H9 (cell line): ENCODE data around the gene KIF23. TPM values are rescaled to one million over a fixed set of nuclear protein-coding genes. Genes with fewer than 3 reads are reported as not detected.

Experiments used
- DNase-seq: peaks from one replicate; pipeline ENCODE4 v3.0.0-alpha.2; 2017
- H2AFZ ChIP-seq: one replicate; pipeline ENCODE4 v1.6.1; 2013; ENCODE audit warnings: mild to moderate bottlenecking, low read length, control low read depth, moderate library complexity
- H2AK5ac ChIP-seq: 2 replicates; pipeline ENCODE4 v1.6.1; 2013; ENCODE audit warnings: low read length, control low read depth, mixed read lengths; ENCODE audit not compliant: insufficient read length
- H2BK120ac ChIP-seq: one replicate; pipeline ENCODE4 v1.6.1; 2013; ENCODE audit warnings: low read depth, mild to moderate bottlenecking, low read length, control low read depth, inconsistent platforms; ENCODE audit not compliant: poor library complexity, severe bottlenecking
- H2BK12ac ChIP-seq: 2 replicates; pipeline ENCODE4 v1.6.1; 2013; ENCODE audit warnings: low read length, control low read depth, mixed read lengths, low read depth; ENCODE audit not compliant: insufficient read length
- H2BK15ac ChIP-seq: 2 replicates; pipeline ENCODE4 v1.6.1; 2013; ENCODE audit warnings: low read depth, low read length, control low read depth
- H2BK20ac ChIP-seq: one replicate; pipeline ENCODE4 v1.6.1; 2013; ENCODE audit warnings: low read depth, mild to moderate bottlenecking, low read length, control low read depth, inconsistent platforms; ENCODE audit not compliant: poor library complexity, severe bottlenecking
- H2BK5ac ChIP-seq: 2 replicates; pipeline ENCODE4 v1.6.1; 2013; ENCODE audit warnings: low read length, control low read depth, mixed read lengths; ENCODE audit not compliant: insufficient read length
- H3K14ac ChIP-seq: 2 replicates; pipeline ENCODE4 v1.6.1; 2013; ENCODE audit warnings: low read length, control low read depth; ENCODE audit not compliant: insufficient read depth
- H3K18ac ChIP-seq: 2 replicates; pipeline ENCODE4 v1.6.1; 2013; ENCODE audit warnings: low read depth, mild to moderate bottlenecking, mixed read lengths, low read length, control low read depth; ENCODE audit not compliant: insufficient read length
- H3K23ac ChIP-seq: 2 replicates; pipeline ENCODE4 v1.6.1; 2013; ENCODE audit warnings: low read length, control low read depth, mixed read lengths, low read depth; ENCODE audit not compliant: insufficient read length
- H3K23me2 ChIP-seq: 2 replicates; pipeline ENCODE4 v1.6.1; 2013; ENCODE audit warnings: low read depth, mild to moderate bottlenecking, mixed read lengths, low read length, control low read depth; ENCODE audit not compliant: insufficient read length, poor library complexity, severe bottlenecking
- H3K27ac ChIP-seq: 2 replicates; pipeline ENCODE4 v1.5.1; 2013; ENCODE audit warnings: low read length, control low read depth, mixed read lengths, low read depth; ENCODE audit not compliant: insufficient read length
- H3K27me3 ChIP-seq: 2 replicates; pipeline ENCODE4 v1.6.1; 2013; ENCODE audit warnings: low read length, control low read depth, inconsistent platforms; ENCODE audit not compliant: insufficient read depth
- H3K4ac ChIP-seq: 2 replicates; pipeline ENCODE4 v1.6.1; 2013; ENCODE audit warnings: low read depth, mild to moderate bottlenecking, control low read depth, inconsistent platforms, low read length, moderate library complexity
- H3K4me1 ChIP-seq: 2 replicates; pipeline ENCODE4 v1.6.1; 2013; ENCODE audit warnings: low read length, control low read depth, inconsistent platforms; ENCODE audit not compliant: insufficient read depth
- H3K4me2 ChIP-seq: 2 replicates; pipeline ENCODE4 v1.6.1; 2013; ENCODE audit warnings: low read length, control low read depth, mixed read lengths; ENCODE audit not compliant: insufficient read length, insufficient read depth
- H3K56ac ChIP-seq: 2 replicates; pipeline ENCODE4 v1.6.1; 2013; ENCODE audit warnings: low read depth, mild to moderate bottlenecking, mixed read lengths, low read length, control low read depth; ENCODE audit not compliant: insufficient read length
- H3K79me1 ChIP-seq: 2 replicates; pipeline ENCODE4 v1.6.1; 2013; ENCODE audit warnings: low read depth, mild to moderate bottlenecking, moderate library complexity, low read length, control low read depth, inconsistent platforms; ENCODE audit not compliant: insufficient read depth, poor library complexity, severe bottlenecking
- H3K79me2 ChIP-seq: 2 replicates; pipeline ENCODE4 v1.6.1; 2013; ENCODE audit warnings: low read length, control low read depth, inconsistent platforms; ENCODE audit not compliant: insufficient read depth
- H3K9ac ChIP-seq: 2 replicates; pipeline ENCODE4 v1.6.1; 2013; ENCODE audit warnings: low read length, control low read depth, mixed read lengths; ENCODE audit not compliant: insufficient read length; ENCODE audit errors: extremely low read depth
- H3K9me3 ChIP-seq: one replicate; pipeline ENCODE4 v1.6.1; 2013; ENCODE audit warnings: low read depth, low read length, inconsistent platforms; ENCODE audit not compliant: control insufficient read depth
- H3T11ph ChIP-seq: one replicate; pipeline ENCODE4 v1.6.1; 2013; ENCODE audit warnings: mild to moderate bottlenecking, low read length, control low read depth, inconsistent platforms
- H4K20me1 ChIP-seq: one replicate; pipeline ENCODE4 v1.6.1; 2013; ENCODE audit not compliant: control insufficient read depth, insufficient read length, insufficient read depth
- H4K5ac ChIP-seq: 2 replicates; pipeline ENCODE4 v1.6.1; 2013; ENCODE audit warnings: low read depth, mild to moderate bottlenecking, mixed read lengths, low read length, control low read depth; ENCODE audit not compliant: insufficient read length
- H4K8ac ChIP-seq: replicated peaks from 2 replicates; pipeline ENCODE4 v1.6.1; 2013; ENCODE audit warnings: low read length, control low read depth, mixed read lengths, low read depth; ENCODE audit not compliant: insufficient read length
- H4K91ac ChIP-seq: 2 replicates; pipeline ENCODE4 v1.6.1; 2013; ENCODE audit warnings: low read depth, mild to moderate bottlenecking, moderate library complexity, mixed read lengths, low read length, control low read depth; ENCODE audit not compliant: insufficient read length
- H3K27ac Mint-ChIP-seq, 3 experiments: 2 replicates in 2 of 3; 3 replicates in 1 of 3; pipeline ENCODE4 v1.8.0; 2020 to 2021; ENCODE audit warnings: mixed read lengths in 3 of 3, mild to moderate bottlenecking in 1 of 3, moderate library complexity in 1 of 3
- H3K27me3 Mint-ChIP-seq: 2 replicates; pipeline ENCODE4 v1.8.0; 2021; ENCODE audit warnings: low read depth, mild to moderate bottlenecking, moderate library complexity, mixed read lengths
- H3K36me3 Mint-ChIP-seq, 3 experiments: 2 replicates in 2 of 3; 3 replicates in 1 of 3; pipeline ENCODE4 v1.8.0; 2020 to 2021; ENCODE audit warnings: low read depth in 3 of 3, mixed read lengths in 3 of 3; ENCODE audit not compliant: insufficient read depth in 1 of 3
- H3K4me1 Mint-ChIP-seq, 2 experiments: 2 replicates each; pipeline ENCODE4 v1.8.0; 2020; ENCODE audit warnings: mixed read lengths in 2 of 2
- H3K4me3 Mint-ChIP-seq, 2 experiments: 2 replicates in 1 of 2; 3 replicates in 1 of 2; pipeline ENCODE4 v1.8.0; 2020 to 2021; ENCODE audit warnings: mild to moderate bottlenecking in 2 of 2, mixed read lengths in 2 of 2, moderate library complexity in 1 of 2
- H3K9me3 Mint-ChIP-seq, 2 experiments: 2 replicates in 1 of 2; 3 replicates in 1 of 2; pipeline ENCODE4 v1.8.0; 2020; ENCODE audit warnings: mild to moderate bottlenecking in 2 of 2, mixed read lengths in 2 of 2, moderate library complexity in 1 of 2
- CTCF ChIP-seq: fragments of 200-600 bp; sonication (generic); conservative IDR thresholded peaks from 3 replicates; pipeline ENCODE4 v1.8.0; 2021; ENCODE audit warnings: antibody characterized with exemption, mild to moderate bottlenecking
- WGBS: extraction: QIAGEN DNeasy Blood & Tissue Kit; methylation state at CpG from one replicate; pipeline ENCODE4 v1.1.7; 2013; ENCODE audit warnings: missing lambda C conversion rate, low lambda C conversion rate, mixed read lengths; ENCODE audit not compliant: insufficient read length; ENCODE audit errors: extremely low coverage; 5-methylcytosine and 5-hydroxymethylcytosine counted together
- total RNA-seq: library from RNA; stranded (reverse); gene quantifications from 2 replicates; pipeline ENCODE4 v1.2.1, GENCODE V29; 2021

Gene KIF23
- total RNA-seq, 1 experiment from 2014 or later, result 55.4 TPM

- H3K4me1 ChIP-seq, result no peaks in the 10 kb centered on the region
- H3K27me3 Mint-ChIP-seq, result no peaks in the 10 kb centered on the region
- H4K20me1 ChIP-seq, result no peaks in the 10 kb centered on the region
- H3K4me2 ChIP-seq, result no peak overlapping the region
- no peaks in the 10 kb centered on the region for H3K9me3 ChIP-seq
- H3K4ac ChIP-seq, result no peak overlapping the region
- no peak overlapping the region for H3K4me3 Mint-ChIP-seq
- no peaks in the 10 kb centered on the region for H3K27me3 ChIP-seq
- H2AK5ac ChIP-seq, result no peak overlapping the region
- H3K27ac Mint-ChIP-seq, result no peak overlapping the region
- no peaks in the 10 kb centered on the region for H3K9me3 Mint-ChIP-seq
- no peaks in the 10 kb centered on the region for H3K36me3 Mint-ChIP-seq
- no peak overlapping the region for H4K5ac ChIP-seq
- H4K91ac ChIP-seq, result no peak overlapping the region
- no peaks in the 10 kb centered on the region for H3K79me2 ChIP-seq
- H2AFZ ChIP-seq, result no peak overlapping the region
- no peak overlapping the region for H2BK15ac ChIP-seq
- no peak overlapping the region for H3K27ac ChIP-seq
- H2BK20ac ChIP-seq, result no peak overlapping the region
- no peak for TF ChIP-seq CTCF
- no peak overlapping the region for H3K23ac ChIP-seq
- no peak for DNase-seq
- H4K8ac ChIP-seq, result no peak overlapping the region
- no peak overlapping the region for H2BK12ac ChIP-seq
- no peak overlapping the region for H3T11ph ChIP-seq
- H3K79me1 ChIP-seq, result no peaks in the 10 kb centered on the region
- H3K23me2 ChIP-seq, result no peaks in the 10 kb centered on the region
- no CpG with 5 or more reads among the region's 4 CpGs for WGBS
- no peak overlapping the region for H2BK120ac ChIP-seq
- H3K9ac ChIP-seq, result no peak overlapping the region
- H3K56ac ChIP-seq, result no peak overlapping the region
- 0 out of 4 replicates have a peak, but pooled peaks cover 0 to 3% of the 10 kb centered on the region in 2 experiments for H3K4me1 Mint-ChIP-seq
- no peak overlapping the region for H3K18ac ChIP-seq
- H3K14ac ChIP-seq, result no peak overlapping the region
- H2BK5ac ChIP-seq, result no peak overlapping the region
Measured at GRCh38 chr15:69403594-69403993, 10.6 kb upstream of the KIF23 start.
